Naive thymus-derived CD4-positive, alpha-beta T cell (primary cell): Measurements from ENCODE around the gene HOATZ. TPM values are rescaled to one million over a fixed set of nuclear protein-coding genes. Genes with fewer than 3 reads are reported as not detected.

Experiments
- ATAC-seq: fragments of 150-1000 bp; cut with Tn5 transposase; 2 replicates; pipeline ENCODE4 v1.10.0; 2021; ENCODE audit warnings: mild to moderate bottlenecking, moderate library complexity
- CTCF ChIA-PET: fragments of 350-600 bp; sonication (Branson Sonifier 250); formaldehyde crosslinking; loops from one replicate; lab custom pipeline; 2021; ENCODE audit warnings: antibody characterized with exemption; lab: Charles Lee
- POLR2A ChIA-PET: fragments of 350-600 bp; sonication (Branson Sonifier 250); formaldehyde crosslinking; loops from one replicate; lab custom pipeline; 2021; ENCODE audit warnings: antibody characterized with exemption, inconsistent platforms; lab: Charles Lee
- DNase-seq, 9 donors: peaks; one replicate each; pipeline versions ENCODE4 v3.0.0 to v3.0.0-alpha.2; 2020 to 2022; ENCODE audit warnings: mixed read lengths in 1 of 9
- H3K27ac ChIP-seq: one replicate; pipeline ENCODE4 v1.7.0; 2013; ENCODE audit warnings: mild to moderate bottlenecking, low read depth, low read length, moderate library complexity
- H3K27me3 ChIP-seq, 2 donors: one replicate each; pipeline ENCODE4 v1.7.0; 2013; ENCODE audit warnings: low read length in 2 of 2, mild to moderate bottlenecking in 2 of 2, moderate library complexity in 2 of 2; ENCODE audit not compliant: control insufficient read depth in 2 of 2, insufficient read depth in 2 of 2
- H3K36me3 ChIP-seq, 3 experiments: 1 replicate in 2 of 3; 2 replicates in 1 of 3; pipeline ENCODE4 v1.7.0; 2013; ENCODE audit warnings: low read length in 3 of 3, mild to moderate bottlenecking in 3 of 3, moderate library complexity in 1 of 3; ENCODE audit not compliant: insufficient read depth in 3 of 3, control insufficient read depth in 2 of 3
- H3K4me1 ChIP-seq, 2 donors: one replicate each; pipeline ENCODE4 v1.7.0; 2013; ENCODE audit warnings: low read length in 2 of 2, mild to moderate bottlenecking in 2 of 2, moderate library complexity in 1 of 2; ENCODE audit not compliant: control insufficient read depth in 2 of 2, insufficient read depth in 2 of 2
- H3K4me3 ChIP-seq: 2 replicates; pipeline ENCODE4 v1.7.0; 2013; ENCODE audit warnings: mild to moderate bottlenecking, low read length
- H3K9me3 ChIP-seq, 3 experiments: 1 replicate in 2 of 3; 2 replicates in 1 of 3; pipeline ENCODE4 v1.7.0; 2013; ENCODE audit warnings: low read length in 3 of 3; ENCODE audit not compliant: control insufficient read depth in 2 of 3
- H3K27ac Mint-ChIP-seq, 9 donors: one replicate each; pipeline ENCODE4 v1.8.0; 2020 to 2022; ENCODE audit warnings: mixed read lengths in 9 of 9, mild to moderate bottlenecking in 8 of 9, moderate library complexity in 5 of 9, inconsistent platforms in 2 of 9
- H3K27me3 Mint-ChIP-seq, 5 donors: one replicate each; pipeline ENCODE4 v1.8.0; 2021 to 2022; ENCODE audit warnings: mixed read lengths in 5 of 5, mild to moderate bottlenecking in 1 of 5
- H3K36me3 Mint-ChIP-seq, 5 donors: one replicate each; pipeline ENCODE4 v1.8.0; 2020 to 2022; ENCODE audit warnings: mixed read lengths in 5 of 5, mild to moderate bottlenecking in 3 of 5, inconsistent platforms in 1 of 5
- H3K4me1 Mint-ChIP-seq, 7 donors: one replicate each; pipeline ENCODE4 v1.8.0; 2020 to 2022; ENCODE audit warnings: mixed read lengths in 7 of 7, mild to moderate bottlenecking in 3 of 7, inconsistent platforms in 1 of 7
- H3K4me3 Mint-ChIP-seq, 10 donors: one replicate each; pipeline ENCODE4 v1.8.0; 2020 to 2022; ENCODE audit warnings: mild to moderate bottlenecking in 10 of 10, mixed read lengths in 10 of 10, moderate library complexity in 6 of 10, inconsistent platforms in 2 of 10
- H3K9me3 Mint-ChIP-seq, 11 donors: one replicate each; pipeline ENCODE4 v1.8.0; 2020 to 2022; ENCODE audit warnings: mixed read lengths in 11 of 11, mild to moderate bottlenecking in 4 of 11, inconsistent platforms in 1 of 11, moderate library complexity in 1 of 11
- intact Hi-C, 2 donors: fragments of 100-400 bp; cut with micrococcal nuclease; formaldehyde crosslinking; loops; one replicate each; pipeline ENCODE4 v1.15.1; 2023
- polyA plus RNA-seq, 2 donors: library from polyadenylated mRNA; unstranded; fragments of 300-500 nt; fragmentation: Illumina TruSeq; gene quantifications; one replicate each; pipeline ENCODE4 v1.2.3, GENCODE V29; 2021
- total RNA-seq, 6 experiments: library from RNA in 5 of 6; stranded (reverse) in 5 of 6; gene quantifications; 1 replicate in 5 of 6; 2 replicates in 1 of 6; pipeline ENCODE4 v1.2.3 and lab custom pipeline; 2021 to 2026

The HOATZ gene
- total and polyA plus RNA-seq, 7 experiments from 2014 or later, result not detected

DNA sequence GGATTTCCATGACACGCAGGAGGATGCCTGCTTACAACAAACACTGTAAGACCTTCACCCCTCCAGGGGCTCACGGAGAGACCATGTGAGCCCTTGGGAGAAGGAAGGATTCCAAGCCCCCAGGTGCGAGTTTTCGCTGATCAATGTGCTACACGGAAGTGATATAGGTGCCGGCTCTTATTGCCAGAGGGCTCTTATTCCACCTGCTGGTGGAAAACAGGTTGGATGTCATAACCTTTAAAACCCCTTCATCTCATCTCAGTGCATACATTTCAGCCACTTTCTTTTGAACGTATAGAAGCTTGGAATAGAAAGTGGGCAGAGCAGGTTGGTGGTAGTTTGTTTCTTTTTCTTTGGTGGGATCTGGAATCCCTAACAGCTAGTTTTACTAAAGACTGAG is 51.7 kb downstream of the HOATZ start:
- H3K4me1 Mint-ChIP-seq, result peaks cover 0 to 1% (median 0%) of the 10 kb centered on the region in 7 donors
- no peak overlapping the region for H3K4me3 ChIP-seq
- intact Hi-C loops, result no loop called here
- H3K27me3 ChIP-seq, result no peaks in the 10 kb centered on the region
- ATAC-seq (no peak), DNase-seq (no peak)
- H3K9me3 ChIP-seq, result no peaks in the 10 kb centered on the region
- H3K9me3 Mint-ChIP-seq, result no peaks in the 10 kb centered on the region
- POLR2A ChIA-PET, result no interaction called here
- no peak overlapping the region for H3K4me3 Mint-ChIP-seq
- CTCF ChIA-PET, result interaction anchor here (0.6 to 1.8 kb wide), 7 partner anchors 16 to 280 kb away, joined by 3 to 12 read pairs (median 4); no protein-coding TSS in a partner anchor
- no peaks in the 10 kb centered on the region for H3K36me3 ChIP-seq
- H3K27me3 Mint-ChIP-seq, result peaks cover 0 to 5% (median 0%) of the 10 kb centered on the region in 5 donors
- H3K4me1 ChIP-seq, result no peaks in the 10 kb centered on the region
- no peaks in the 10 kb centered on the region for H3K36me3 Mint-ChIP-seq
- H3K27ac Mint-ChIP-seq, result peak overlapping the region in 1 of 9 donors; percentile 10
- H3K27ac ChIP-seq, result no peak overlapping the region

DNA sequence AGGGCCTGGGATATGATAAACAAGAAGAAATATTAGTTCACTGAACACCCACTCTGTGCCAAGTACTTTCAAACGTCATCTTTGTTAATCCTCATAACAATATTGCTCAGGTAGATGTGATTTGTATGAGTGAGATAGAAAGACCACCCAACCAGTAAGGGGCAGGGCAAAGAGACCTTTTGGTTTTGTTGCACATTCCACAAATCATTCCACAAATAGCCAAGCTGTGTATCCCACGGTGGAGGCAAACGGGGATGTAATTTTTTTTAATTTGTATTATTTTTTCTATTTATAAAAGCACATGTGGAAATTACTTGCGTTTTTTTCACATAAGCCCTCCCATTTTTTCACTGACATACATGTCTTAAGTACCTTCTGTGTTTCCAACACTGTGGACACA is 54.9 kb downstream of the HOATZ start:
- Histone ChIP-seq H3K4me1 (no peaks in the 10 kb centered on the region), H3K9me3 (no peaks in the 10 kb centered on the region)
- no peak overlapping the region for H3K4me3 Mint-ChIP-seq

DNA sequence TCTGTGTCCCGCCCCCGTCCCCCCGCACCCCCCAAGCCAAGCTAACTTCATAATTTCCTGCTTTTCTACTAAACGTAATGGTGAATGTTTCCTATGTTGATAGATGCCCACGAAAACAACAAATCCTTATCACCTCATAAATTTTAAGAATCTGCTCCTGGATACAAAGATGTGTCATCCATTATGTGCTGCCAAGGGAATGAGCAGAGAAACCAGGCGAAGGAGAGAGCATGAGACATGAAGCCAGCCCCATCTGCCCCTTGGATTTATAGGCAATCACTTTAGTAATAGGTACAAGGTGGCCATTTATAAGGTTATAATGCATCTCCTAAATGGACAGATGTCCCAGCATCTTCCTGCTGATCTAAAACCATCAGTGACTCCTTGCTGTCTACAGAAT is 56.2 kb downstream of the HOATZ start:
- POLR2A ChIA-PET, result no interaction called here
- Histone ChIP-seq H3K4me3 (no peak overlapping the region), H3K4me1 (no peaks in the 10 kb centered on the region), H3K27me3 (no peaks in the 10 kb centered on the region), H3K36me3 (no peaks in the 10 kb centered on the region), H3K9me3 (no peaks in the 10 kb centered on the region), H3K27ac (no peak overlapping the region)
- ATAC-seq (no peak), DNase-seq (no peak)
- CTCF ChIA-PET, result interaction anchor here (1.1 kb wide), 1 partner anchor 16 kb away, joined by 4 read pairs; no protein-coding TSS in a partner anchor
- Mint-ChIP-seq H3K27me3 (peaks cover 0 to 14% (median 0%) of the 10 kb centered on the region in 5 donors), H3K27ac (no peak overlapping the region), H3K4me1 (peaks cover 0 to 2% (median 0%) of the 10 kb centered on the region in 7 donors), H3K36me3 (no peaks in the 10 kb centered on the region), H3K9me3 (no peaks in the 10 kb centered on the region), H3K4me3 (no peak overlapping the region)
- intact Hi-C loops, result no loop called here

More for the DNA sequence above, 54.9 kb downstream of the HOATZ start:
- Mint-ChIP-seq H3K4me1 (no peaks in the 10 kb centered on the region), H3K9me3 (no peaks in the 10 kb centered on the region), H3K36me3 (no peaks in the 10 kb centered on the region), H3K27me3 (peaks cover 0 to 14% (median 0%) of the 10 kb centered on the region in 5 donors), H3K27ac (no peak overlapping the region)
- Histone ChIP-seq H3K4me3 (no peak overlapping the region), H3K27ac (no peak overlapping the region), H3K27me3 (no peaks in the 10 kb centered on the region), H3K36me3 (no peaks in the 10 kb centered on the region)
- DNase-seq (no peak), ATAC-seq (no peak)
- ChIA-PET CTCF (interaction anchor here (0.8 kb wide), 1 partner anchor 208 kb away, joined by 4 read pairs; no protein-coding TSS in a partner anchor), POLR2A (no interaction called here)
- intact Hi-C loops, result no loop called here

DNA sequence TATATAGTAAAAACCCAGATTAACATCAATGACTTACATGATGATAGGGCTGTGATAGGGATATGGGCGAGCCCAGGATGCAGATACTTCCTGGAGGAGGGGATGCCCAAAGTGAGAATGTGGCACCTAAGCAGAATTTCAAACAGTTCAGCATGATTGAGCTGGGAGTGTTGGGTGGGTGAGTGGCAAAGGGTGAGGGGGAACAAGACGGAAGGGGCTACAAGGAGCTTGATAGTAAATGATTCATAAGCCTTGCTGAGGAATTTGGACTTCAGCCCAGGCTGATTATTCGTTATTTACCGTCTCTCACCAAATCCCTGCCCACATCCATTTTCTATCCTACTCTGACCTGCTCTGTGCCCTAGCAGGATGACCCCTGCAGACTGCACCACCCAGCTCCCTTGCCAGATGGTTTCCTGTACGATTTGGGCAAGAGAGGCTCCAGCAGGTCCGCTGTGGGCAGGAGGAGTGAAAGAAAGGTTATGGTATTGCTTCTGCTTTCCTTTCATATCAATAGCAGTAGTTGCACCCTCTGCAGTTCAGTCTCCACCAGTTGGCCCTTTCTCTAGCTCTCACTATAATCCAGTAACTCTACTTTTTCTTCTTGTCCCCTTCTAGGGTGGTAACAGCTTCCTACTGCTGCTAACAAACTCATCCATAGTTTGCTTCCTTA is 57.4 kb downstream of the HOATZ start:
- no peaks in the 10 kb centered on the region for H3K9me3 ChIP-seq
- H3K27me3 Mint-ChIP-seq, result peaks cover 0 to 14% (median 0%) of the 10 kb centered on the region in 5 donors

DNA sequence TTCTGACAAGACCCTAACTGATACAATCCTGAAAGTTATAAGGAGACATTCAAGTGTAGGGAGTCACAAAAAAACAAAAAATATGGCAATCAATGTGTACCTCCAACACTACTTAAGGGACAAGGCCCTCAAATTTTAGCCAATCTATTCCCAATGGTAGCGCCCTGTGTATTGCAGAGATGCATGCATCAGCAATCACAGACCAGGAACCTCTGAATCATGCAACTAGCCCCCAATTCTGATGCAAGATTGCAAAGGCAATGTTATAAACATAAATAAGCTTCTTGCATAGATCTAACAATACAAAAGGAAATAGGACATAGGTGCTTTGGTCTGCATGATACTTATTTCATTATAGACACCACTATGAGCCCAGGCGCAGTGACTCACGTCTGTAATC is 58.0 kb downstream of the HOATZ start:
- intact Hi-C loops, result no loop called here
- ChIA-PET POLR2A (no interaction called here), CTCF (interaction anchor here (0.8 to 1.6 kb wide), 2 partner anchors 10 to 206 kb away, joined by 3 read pairs; no protein-coding TSS in a partner anchor)
- Histone ChIP-seq H3K4me1 (no peaks in the 10 kb centered on the region), H3K4me3 (no peak overlapping the region), H3K9me3 (no peaks in the 10 kb centered on the region), H3K36me3 (no peaks in the 10 kb centered on the region), H3K27ac (no peak overlapping the region), H3K27me3 (no peaks in the 10 kb centered on the region)
- no peaks in the 10 kb centered on the region for H3K9me3 Mint-ChIP-seq
- no peak overlapping the region for H3K27ac Mint-ChIP-seq
- peaks cover 0 to 14% (median 0%) of the 10 kb centered on the region in 5 donors for H3K27me3 Mint-ChIP-seq
- ATAC-seq (no peak), DNase-seq (no peak)
- H3K4me3 Mint-ChIP-seq, result no peak overlapping the region
- H3K36me3 Mint-ChIP-seq, result no peaks in the 10 kb centered on the region
- H3K4me1 Mint-ChIP-seq, result peaks cover 0 to 2% (median 0%) of the 10 kb centered on the region in 7 donors

More for the DNA sequence above, 57.4 kb downstream of the HOATZ start:
- Mint-ChIP-seq H3K4me1 (peaks cover 0 to 2% (median 0%) of the 10 kb centered on the region in 7 donors), H3K9me3 (no peaks in the 10 kb centered on the region), H3K4me3 (no peak overlapping the region), H3K27ac (no peak overlapping the region), H3K36me3 (no peaks in the 10 kb centered on the region)
- intact Hi-C loops, result no loop called here
- POLR2A ChIA-PET, result no interaction called here
- no peaks in the 10 kb centered on the region for H3K27me3 ChIP-seq
- ATAC-seq, result no peak
- H3K4me1 ChIP-seq, result no peaks in the 10 kb centered on the region
- DNase-seq, result no peak
- no peaks in the 10 kb centered on the region for H3K36me3 ChIP-seq
- no peak overlapping the region for H3K4me3 ChIP-seq
- CTCF ChIA-PET, result interaction anchor here (0.8 to 1.6 kb wide), 2 partner anchors 10 to 207 kb away, joined by 3 read pairs; no protein-coding TSS in a partner anchor
- no peak overlapping the region for H3K27ac ChIP-seq

DNA sequence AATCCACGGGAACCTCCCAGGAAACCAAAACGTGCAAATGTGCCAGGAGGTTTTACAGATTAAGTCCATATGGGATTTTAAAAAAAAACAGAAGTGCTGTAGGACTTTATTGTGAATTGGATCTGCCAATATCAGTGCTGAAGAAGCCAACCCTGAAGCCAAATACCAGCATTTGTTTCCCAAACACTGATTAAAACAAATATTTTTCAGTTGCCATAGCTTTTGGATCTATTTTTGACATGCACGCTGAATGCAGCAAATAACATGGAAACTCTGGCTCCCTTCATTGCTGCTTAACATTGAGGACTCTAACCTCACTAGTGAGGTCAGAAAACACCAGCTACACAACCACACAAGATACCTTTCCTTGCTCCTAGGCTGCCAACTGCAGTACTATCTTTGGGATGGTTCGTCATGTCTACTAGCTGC is 59.3 kb downstream of the HOATZ start:
- CTCF ChIA-PET, result no interaction called here
- DNase-seq, result no peak
- Histone ChIP-seq H3K36me3 (no peaks in the 10 kb centered on the region), H3K27ac (no peak overlapping the region), H3K4me1 (no peaks in the 10 kb centered on the region), H3K9me3 (no peaks in the 10 kb centered on the region), H3K4me3 (no peak overlapping the region), H3K27me3 (no peaks in the 10 kb centered on the region)
- peak overlapping the region in 1 of 10 donors; percentile 59 for H3K4me3 Mint-ChIP-seq
- ATAC-seq, result no peak
- no peaks in the 10 kb centered on the region for H3K9me3 Mint-ChIP-seq
- no peak overlapping the region for H3K27ac Mint-ChIP-seq
- H3K4me1 Mint-ChIP-seq, result peaks cover 0 to 2% (median 0%) of the 10 kb centered on the region in 7 donors
- no peaks in the 10 kb centered on the region for H3K36me3 Mint-ChIP-seq
- POLR2A ChIA-PET, result interaction anchor here (1.0 kb wide), 1 partner anchor 13 kb away, joined by 4 read pairs; no protein-coding TSS in a partner anchor
- intact Hi-C loops, result no loop called here
- H3K27me3 Mint-ChIP-seq, result peaks cover 0 to 14% (median 0%) of the 10 kb centered on the region in 5 donors
